K562 (cell line): ENCODE results near the gene DIPK1B. TPM values are rescaled to one million over a fixed set of nuclear protein-coding genes. Genes with fewer than 3 reads are reported as not detected.

ENCODE experiments used
- ATAC-seq: fragments of 200-7000 bp; cut with Tn5 transposase; 3 replicates; pipeline ENCODE4 v1.9.1; 2020; ENCODE audit warnings: moderate library complexity
- BruUV-seq: library from RNA; stranded (reverse); fragments of 400-500 nt; replicated peaks from 2 replicates; lab custom pipeline; 2021; lab: Mats Ljungman, UMichigan
- CTCF ChIA-PET: fragments of 300-600 bp; formaldehyde crosslinking; extraction: SDS; loops from one replicate; lab custom pipeline; 2021; ENCODE audit warnings: low intra/inter-chr PET ratio; lab: Yijun Ruan, JAX
- POLR2A ChIA-PET: fragments of 300-600, 350-650 bp; sonication (Branson Sonifier 250); formaldehyde crosslinking; extraction: SDS; loops from one replicate; lab custom pipeline; 2021; ENCODE audit warnings: antibody characterized with exemption, inconsistent platforms; lab: Yijun Ruan, JAX
- DNase-seq, 4 experiments: peaks; one replicate each; pipeline versions ENCODE4 v3.0.0 to v3.0.0-alpha.2; 2011 to 2018; ENCODE audit warnings: low spot score in 3 of 4, mixed read lengths in 3 of 4; ENCODE audit errors: extremely low read depth in 1 of 4
- FAIRE-seq: peaks from 2 replicates; lab custom pipeline; 2011; peaks lifted over from hg19 to GRCh38; lab: Jason Lieb, UNC
- H2AFZ ChIP-seq: 2 replicates; pipeline ENCODE4 v1.6.0; 2011; ENCODE audit warnings: low read depth, low read length, control low read depth, inconsistent platforms
- H3K27ac ChIP-seq: fragments of 200-600 bp; 3 replicates; pipeline ENCODE4 v1.8.0; 2011; ENCODE audit warnings: low read depth, mild to moderate bottlenecking, control low read depth, inconsistent platforms, low read length, moderate library complexity, mixed read lengths; ENCODE audit errors: extremely low read depth
- H3K27me3 ChIP-seq, 2 experiments: fragments of 300-600 bp in 1 of 2; 2 replicates in 1 of 2; 3 replicates in 1 of 2; pipeline versions ENCODE4 v1.6.0 to v1.8.0; 2011; ENCODE audit warnings: inconsistent platforms in 2 of 2, low read length in 2 of 2, mild to moderate bottlenecking in 1 of 2, mixed read lengths in 1 of 2, moderate library complexity in 1 of 2; ENCODE audit not compliant: control insufficient read depth in 2 of 2, insufficient read depth in 2 of 2
- H3K36me3 ChIP-seq: fragments of 300-600 bp; 3 replicates; pipeline ENCODE4 v1.8.0; 2011; ENCODE audit warnings: mild to moderate bottlenecking, low read length, inconsistent platforms; ENCODE audit not compliant: control insufficient read depth, insufficient read depth
- H3K4me1 ChIP-seq, 2 experiments: fragments of 200-600 bp in 1 of 2; replicated peaks in 1 of 2; 2 replicates in 1 of 2; 3 replicates in 1 of 2; pipeline versions ENCODE4 v1.5.1 to v1.8.0; 2011; ENCODE audit warnings: inconsistent platforms in 2 of 2, low read length in 2 of 2, mild to moderate bottlenecking in 1 of 2, mixed read lengths in 1 of 2, moderate library complexity in 1 of 2; ENCODE audit not compliant: control insufficient read depth in 2 of 2, insufficient read depth in 2 of 2
- H3K4me2 ChIP-seq: 2 replicates; pipeline ENCODE4 v1.6.1; 2011; ENCODE audit warnings: low read length, control low read depth, inconsistent platforms, mixed read lengths; ENCODE audit not compliant: insufficient read depth
- H3K4me3 ChIP-seq: fragments of 200-600 bp; sonication (generic), shearing (Covaris generic); 2 replicates; pipeline ENCODE4 v1.5.1; 2016; ENCODE audit warnings: control low read depth, inconsistent platforms
- H3K79me2 ChIP-seq: fragments of 200-600 bp; 3 replicates; pipeline ENCODE4 v1.8.0; 2011; ENCODE audit warnings: low read length, inconsistent platforms; ENCODE audit not compliant: control insufficient read depth, insufficient read depth
- H3K9ac ChIP-seq, 2 experiments: 2 replicates each; pipeline versions ENCODE4 v1.6.0 to v1.6.1; 2011; ENCODE audit warnings: low read depth in 2 of 2, low read length in 2 of 2, control low read depth in 1 of 2, inconsistent platforms in 1 of 2, mild to moderate bottlenecking in 1 of 2, mixed read lengths in 1 of 2; ENCODE audit not compliant: insufficient read depth in 1 of 2
- H3K9me1 ChIP-seq: one replicate; pipeline ENCODE4 v1.6.0; 2011; ENCODE audit warnings: inconsistent platforms, mild to moderate bottlenecking, low read length, moderate library complexity; ENCODE audit not compliant: control insufficient read depth, insufficient read depth
- H3K9me3 ChIP-seq: replicated peaks from 2 replicates; pipeline ENCODE4 v1.5.1; 2011; ENCODE audit warnings: low read depth, low read length, inconsistent platforms; ENCODE audit not compliant: control insufficient read depth, insufficient read depth
- H4K20me1 ChIP-seq: replicated peaks from 2 replicates; pipeline ENCODE4 v1.6.1; 2011; ENCODE audit warnings: low read length, inconsistent platforms, mixed read lengths; ENCODE audit not compliant: control insufficient read depth, insufficient read depth
- ILK ChIP-seq: fragments of 450-650 bp; IDR thresholded peaks from 2 replicates; pipeline ENCODE4 v1.6.1; 2016; ENCODE audit warnings: missing genetic modification characterization, low read depth, mild to moderate bottlenecking, missing compliant biosample characterization, moderate library complexity, borderline replicate concordance
- JUN ChIP-seq, 2 experiments: sonication (generic) in 1 of 2; formaldehyde crosslinking in 1 of 2; IDR thresholded peaks; 2 replicates each; pipeline versions ENCODE4 v1.6.1 to v1.8.0; 2012 to 2022; ENCODE audit warnings: borderline replicate concordance in 2 of 2, mild to moderate bottlenecking in 2 of 2, improper control_type of control experiment in 1 of 2, low read depth in 1 of 2, low read length in 1 of 2, missing genetic modification reagents in 1 of 2
- KDM5B ChIP-seq: fragments of 200-600 bp; sonication (generic); IDR thresholded peaks from 2 replicates; pipeline ENCODE4 v1.6.1; 2012; ENCODE audit warnings: low read depth, mild to moderate bottlenecking, moderate library complexity, low read length, control low read depth, inconsistent platforms; ENCODE audit not compliant: insufficient replicate concordance
- NCOA1 ChIP-seq: fragments of 450-650 bp; IDR thresholded peaks from 2 replicates; pipeline ENCODE4 v1.6.1; 2016; ENCODE audit warnings: low read depth
- POLR2G ChIP-seq: fragments of 200-400 bp; formaldehyde crosslinking; IDR thresholded peaks from 2 replicates; pipeline ENCODE4 v1.6.1; 2017; ENCODE audit warnings: low read depth, mild to moderate bottlenecking, antibody characterized with exemption, low read length, moderate library complexity
- SIRT6 ChIP-seq: IDR thresholded peaks from one replicate; pipeline ENCODE4 v1.6.1; 2012; ENCODE audit warnings: low read depth, mild to moderate bottlenecking, control low read depth, inconsistent platforms, low read length, moderate library complexity
- SPI1 ChIP-seq: IDR thresholded peaks from 2 replicates; pipeline ENCODE4 v1.6.1; 2011; ENCODE audit warnings: low read depth, low read length, control low read depth, borderline replicate concordance
- TAF15 ChIP-seq: fragments of 200-400 bp; formaldehyde crosslinking; IDR thresholded peaks from 2 replicates; pipeline ENCODE4 v1.6.1; 2017; ENCODE audit warnings: mild to moderate bottlenecking, low read depth, low read length, moderate library complexity
- ZNF589 ChIP-seq: fragments of 200-800 bp; sonication (Bioruptor generic); IDR thresholded peaks from 2 replicates; pipeline ENCODE4 v1.6.1; 2016; ENCODE audit warnings: low read depth, missing genetic modification characterization, missing compliant biosample characterization
- ZNF75A ChIP-seq: fragments of 450-650 bp; formaldehyde crosslinking; IDR thresholded peaks from 2 replicates; pipeline ENCODE4 v1.4.0; 2020; ENCODE audit warnings: mild to moderate bottlenecking
- ZZZ3 ChIP-seq: fragments of 450-650 bp; IDR thresholded peaks from 2 replicates; pipeline ENCODE4 v1.6.1; 2016; ENCODE audit warnings: antibody characterized with exemption, mild to moderate bottlenecking, moderate library complexity
- WGBS: fragments of 100-300 bp; shearing (Covaris generic); methylation state at CpG from one replicate; pipeline ENCODE4 v1.1.6; 2016; ENCODE audit warnings: low coverage, mixed read lengths; ENCODE audit not compliant: insufficient coverage; ENCODE audit errors: missing lambda C conversion rate; 5-methylcytosine and 5-hydroxymethylcytosine counted together
- in situ Hi-C: fragments of 300-500 bp; cut with MboI; formaldehyde crosslinking; loops from 4 replicates; pipeline ENCODE4 v1.15.0; 2018; ENCODE audit warnings: inconsistent platforms, mixed read lengths
- intact Hi-C: fragments of 100-400 bp; cut with micrococcal nuclease; formaldehyde crosslinking; loops from 2 replicates; pipeline ENCODE4 v1.14.2; 2022
- polyA plus RNA-seq, 8 experiments: library from polyadenylated mRNA; depleted of rRNA in 4 of 8; stranded (reverse) in 5 of 8; unstranded in 3 of 8; fragments of >200 nt; fragmentation: Nextera tagmentation in 2 of 8; fragmentation: Illumina TruSeq in 1 of 8; extraction: Ambion mirVana in 2 of 8; extraction: Trizol in 1 of 8; gene quantifications; 2 replicates each; pipeline versions ENCODE4 v1.2.1 to v1.2.3, GENCODE V29; 2011 to 2014; ENCODE audit warnings: inconsistent platforms in 1 of 8, missing spikeins in 1 of 8
- total RNA-seq, 7 experiments: library from RNA; depleted of rRNA in 6 of 7; stranded (reverse); fragments of >200 nt in 6 of 7; fragmentation: Illumina TruSeq in 2 of 7; extraction: Trizol in 2 of 7; gene quantifications; 2 replicates each; pipeline versions ENCODE4 v1.2.1 to v1.2.3, GENCODE V29; 2011 to 2021; ENCODE audit warnings: low replicate concordance in 1 of 7
- TF ChIP-seq, protein P1 (sequence below), 2 experiments: fragments of 450-650 bp; formaldehyde crosslinking in 1 of 2; IDR thresholded peaks; 2 replicates each; pipeline versions ENCODE4 v1.4.0 to v1.6.1; 2014 to 2020; ENCODE audit warnings: mild to moderate bottlenecking in 2 of 2, borderline replicate concordance in 1 of 2, low read depth in 1 of 2

Gene DIPK1B
- total and polyA plus RNA-seq, 9 of the 15 experiments (the other 6 are each of a cell fraction or from before 2014, with no cell fraction given): 0.08 to 22.3 (median 5.9) TPM

DNA sequence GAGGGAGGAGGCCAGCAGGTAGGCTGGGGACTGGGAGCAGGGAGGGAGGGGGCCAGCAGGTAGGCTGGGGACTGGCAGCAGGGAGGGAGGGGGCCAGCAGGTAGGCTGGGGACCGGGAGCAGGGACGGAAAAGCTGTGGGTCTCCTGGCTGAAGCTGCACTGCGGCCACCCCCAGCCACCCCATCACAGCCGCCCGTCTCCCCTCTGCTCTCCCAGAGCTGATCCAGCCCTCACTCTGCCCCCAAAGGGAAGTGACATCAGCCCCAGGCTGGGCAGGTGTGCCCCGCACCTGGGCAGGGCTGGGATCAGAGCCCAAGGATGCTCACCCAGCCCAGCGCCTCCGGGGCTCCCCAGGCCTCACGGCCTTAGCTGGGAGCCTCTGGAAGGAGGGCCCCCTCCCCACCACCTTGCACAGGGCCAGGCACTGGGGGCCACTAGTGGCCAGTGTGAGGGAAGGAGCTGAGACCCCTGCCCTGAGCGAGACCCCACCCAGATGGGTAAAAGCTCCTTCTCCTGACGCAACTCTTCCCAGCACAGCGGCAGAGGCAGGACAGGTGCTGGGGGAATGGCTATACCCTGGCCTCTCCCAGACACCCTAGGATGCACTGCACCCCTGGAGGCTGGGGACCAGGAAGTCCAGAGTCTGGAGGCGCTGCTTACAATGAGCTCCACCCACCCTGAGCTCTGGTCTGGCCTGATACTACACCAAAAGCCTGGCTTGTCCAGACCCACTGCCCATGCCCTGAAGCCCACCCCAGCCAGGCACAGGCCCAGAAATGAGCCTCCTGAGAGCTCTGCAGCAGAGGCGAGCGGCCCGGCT is 36.7 kb upstream of the DIPK1B start:
- intact Hi-C loops: no loop called here
- no peaks in the 10 kb centered on the region for H3K27me3 ChIP-seq
- BruUV-seq: no TSS peak
- CTCF ChIA-PET: no interaction called here
- FAIRE-seq: no peak
- H3K9ac ChIP-seq: peak overlapping the region in 1 of 2 experiments; percentile 24; a peak in 2 of 4 replicates
- 89% methylated on average over 9 of the region's 16 CpGs for WGBS
- H3K9me1 ChIP-seq: no peaks in the 10 kb centered on the region
- peaks cover 16% of the 10 kb centered on the region for H3K79me2 ChIP-seq
- H2AFZ ChIP-seq: no peak overlapping the region
- no peaks in the 10 kb centered on the region for H3K9me3 ChIP-seq
- no peak for ATAC-seq
- H3K4me1 ChIP-seq: peaks cover 11 to 90% of the 10 kb centered on the region in 2 experiments; a peak in 4 of 5 replicates
- H3K4me3 ChIP-seq: no peak overlapping the region
- POLR2A ChIA-PET: interaction anchor here (0.6 to 2.1 kb wide), 8 partner anchors 12 to 196 kb away, joined by 3 to 10 read pairs (median 4); partner anchors contain the start of gene AGPAT2
- H3K27ac ChIP-seq: no peak overlapping the region; the same call in 2 of the 3 replicates
- in situ Hi-C loops: no loop called here
- peaks cover 50% of the 10 kb centered on the region; the same call in 1 of the 3 replicates for H3K36me3 ChIP-seq
- peak in 1 of 4 experiments; percentile 40 for DNase-seq
- peaks cover 21% of the 10 kb centered on the region for H4K20me1 ChIP-seq
- no peak overlapping the region for H3K4me2 ChIP-seq
- TF ChIP-seq ZZZ3 (no peak), ILK (tag) (no peak), POLR2G (peak; percentile 74), KDM5B (peak; percentile 9), ZNF589 (no peak), SIRT6 (peak; percentile 34), SPI1 (no peak), NCOA1 (no peak), TAF15 (no peak), JUN (IDR thresholded peaks at IDR 0.05; ENCODE audit: borderline replicate concordance, low read depth, low read length) (no peak), JUN (CRISPR knock-in tag; IDR thresholded peaks at IDR 0.05; ENCODE audit: borderline replicate concordance) (no peak), ZNF75A (CRISPR knock-in tag) (no peak)
- TF ChIP-seq, protein P1, sequence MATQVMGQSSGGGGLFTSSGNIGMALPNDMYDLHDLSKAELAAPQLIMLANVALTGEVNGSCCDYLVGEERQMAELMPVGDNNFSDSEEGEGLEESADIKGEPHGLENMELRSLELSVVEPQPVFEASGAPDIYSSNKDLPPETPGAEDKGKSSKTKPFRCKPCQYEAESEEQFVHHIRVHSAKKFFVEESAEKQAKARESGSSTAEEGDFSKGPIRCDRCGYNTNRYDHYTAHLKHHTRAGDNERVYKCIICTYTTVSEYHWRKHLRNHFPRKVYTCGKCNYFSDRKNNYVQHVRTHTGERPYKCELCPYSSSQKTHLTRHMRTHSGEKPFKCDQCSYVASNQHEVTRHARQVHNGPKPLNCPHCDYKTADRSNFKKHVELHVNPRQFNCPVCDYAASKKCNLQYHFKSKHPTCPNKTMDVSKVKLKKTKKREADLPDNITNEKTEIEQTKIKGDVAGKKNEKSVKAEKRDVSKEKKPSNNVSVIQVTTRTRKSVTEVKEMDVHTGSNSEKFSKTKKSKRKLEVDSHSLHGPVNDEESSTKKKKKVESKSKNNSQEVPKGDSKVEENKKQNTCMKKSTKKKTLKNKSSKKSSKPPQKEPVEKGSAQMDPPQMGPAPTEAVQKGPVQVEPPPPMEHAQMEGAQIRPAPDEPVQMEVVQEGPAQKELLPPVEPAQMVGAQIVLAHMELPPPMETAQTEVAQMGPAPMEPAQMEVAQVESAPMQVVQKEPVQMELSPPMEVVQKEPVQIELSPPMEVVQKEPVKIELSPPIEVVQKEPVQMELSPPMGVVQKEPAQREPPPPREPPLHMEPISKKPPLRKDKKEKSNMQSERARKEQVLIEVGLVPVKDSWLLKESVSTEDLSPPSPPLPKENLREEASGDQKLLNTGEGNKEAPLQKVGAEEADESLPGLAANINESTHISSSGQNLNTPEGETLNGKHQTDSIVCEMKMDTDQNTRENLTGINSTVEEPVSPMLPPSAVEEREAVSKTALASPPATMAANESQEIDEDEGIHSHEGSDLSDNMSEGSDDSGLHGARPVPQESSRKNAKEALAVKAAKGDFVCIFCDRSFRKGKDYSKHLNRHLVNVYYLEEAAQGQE (IDR thresholded peaks at IDR 0.05; ENCODE audit: borderline replicate concordance): no peak
- TF ChIP-seq, protein P1 (CRISPR knock-in tag; IDR thresholded peaks at IDR 0.05; ENCODE audit: low read depth): 0 out of 2 replicates have a peak, but pooled peaks have one; percentile 13
